Measurements from ENCODE around the gene PCDH10. TPM values are rescaled to one million over a fixed set of nuclear protein-coding genes. Genes with fewer than 3 reads are reported as not detected.

Gene PCDH10
- total RNA-seq, 6 experiments from 2014 or later = 0.05 to 0.20 (median 0.12) TPM; not detected in 3

DNA sequence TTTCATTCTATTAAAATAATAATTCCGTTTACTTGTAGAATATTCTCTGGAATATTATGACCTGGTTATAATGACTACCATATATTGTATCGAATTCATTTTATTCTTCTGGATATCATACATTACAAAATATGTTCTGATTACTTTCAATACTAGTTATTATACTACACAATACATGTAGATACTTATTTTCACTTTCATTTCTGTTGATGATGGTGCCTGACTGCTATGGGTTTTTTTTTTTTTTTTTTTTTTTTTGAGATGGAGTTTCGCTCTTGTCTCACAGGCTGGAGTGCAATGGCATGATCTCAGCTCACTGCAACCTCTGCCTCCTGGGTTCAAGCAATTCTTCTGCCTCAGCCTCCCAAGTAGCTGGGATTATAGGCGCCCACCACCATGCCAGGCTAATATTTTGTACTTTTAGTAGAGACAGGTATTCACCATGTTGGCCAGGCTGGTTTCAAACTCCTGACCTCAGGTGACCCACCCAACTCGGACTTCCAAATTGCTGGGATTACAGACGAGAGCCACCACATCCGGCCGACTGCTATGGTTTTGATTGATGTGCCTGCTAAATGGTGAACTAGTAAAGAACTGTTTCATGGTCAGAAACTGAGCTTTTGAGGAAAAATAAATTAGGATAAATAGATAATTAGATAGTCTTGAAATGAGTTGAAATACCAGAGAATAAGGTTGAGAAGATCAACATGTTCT is 39.5 kb downstream of the PCDH10 start:
- intact Hi-C loops (cut with DNase I) = no loop called here

DNA sequence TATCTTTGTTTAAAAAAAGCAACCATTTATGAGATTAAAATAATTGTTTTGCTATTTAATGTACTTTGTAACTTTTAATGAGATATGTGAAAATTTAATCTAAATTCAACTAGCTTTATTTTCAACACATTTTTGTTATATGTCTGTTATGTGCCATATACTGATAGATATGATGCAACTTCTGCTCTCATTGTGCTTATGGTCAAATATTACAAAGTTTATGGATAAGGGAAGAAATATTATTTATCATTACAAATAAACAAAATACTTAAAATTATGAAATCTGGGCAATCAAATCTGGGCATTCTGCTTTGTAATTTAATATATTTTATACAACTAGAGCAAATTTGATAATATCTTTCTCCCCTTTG is 40.0 kb downstream of the PCDH10 start:
- no peaks in the 10 kb centered on the region for H3K36me3 ChIP-seq
- H3K4me3 ChIP-seq = no peak overlapping the region
- H3K4me1 ChIP-seq = no peaks in the 10 kb centered on the region
- no peak for ATAC-seq
- no peak overlapping the region for H3K27ac ChIP-seq
- H3K9me3 ChIP-seq = no peaks in the 10 kb centered on the region
- intact Hi-C loops (cut with DNase I) = no loop called here
- no peak for TF ChIP-seq POLR2A (IDR thresholded peaks at IDR 0.05)
- TF ChIP-seq, protein P1, sequence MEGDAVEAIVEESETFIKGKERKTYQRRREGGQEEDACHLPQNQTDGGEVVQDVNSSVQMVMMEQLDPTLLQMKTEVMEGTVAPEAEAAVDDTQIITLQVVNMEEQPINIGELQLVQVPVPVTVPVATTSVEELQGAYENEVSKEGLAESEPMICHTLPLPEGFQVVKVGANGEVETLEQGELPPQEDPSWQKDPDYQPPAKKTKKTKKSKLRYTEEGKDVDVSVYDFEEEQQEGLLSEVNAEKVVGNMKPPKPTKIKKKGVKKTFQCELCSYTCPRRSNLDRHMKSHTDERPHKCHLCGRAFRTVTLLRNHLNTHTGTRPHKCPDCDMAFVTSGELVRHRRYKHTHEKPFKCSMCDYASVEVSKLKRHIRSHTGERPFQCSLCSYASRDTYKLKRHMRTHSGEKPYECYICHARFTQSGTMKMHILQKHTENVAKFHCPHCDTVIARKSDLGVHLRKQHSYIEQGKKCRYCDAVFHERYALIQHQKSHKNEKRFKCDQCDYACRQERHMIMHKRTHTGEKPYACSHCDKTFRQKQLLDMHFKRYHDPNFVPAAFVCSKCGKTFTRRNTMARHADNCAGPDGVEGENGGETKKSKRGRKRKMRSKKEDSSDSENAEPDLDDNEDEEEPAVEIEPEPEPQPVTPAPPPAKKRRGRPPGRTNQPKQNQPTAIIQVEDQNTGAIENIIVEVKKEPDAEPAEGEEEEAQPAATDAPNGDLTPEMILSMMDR (IDR thresholded peaks at IDR 0.05) = no peak
- H3K27me3 ChIP-seq = no peaks in the 10 kb centered on the region
- no peak for DNase-seq

More for the DNA sequence above, 39.5 kb downstream of the PCDH10 start:
- no peaks in the 10 kb centered on the region for H3K9me3 ChIP-seq
- ATAC-seq = no peak
- H3K4me3 ChIP-seq = no peak overlapping the region
- TF ChIP-seq POLR2A (IDR thresholded peaks at IDR 0.05) = no peak
- TF ChIP-seq, protein P1 (IDR thresholded peaks at IDR 0.05) = no peak
- no peaks in the 10 kb centered on the region for H3K4me1 ChIP-seq
- H3K27me3 ChIP-seq = no peaks in the 10 kb centered on the region
- H3K27ac ChIP-seq = no peak overlapping the region
- H3K36me3 ChIP-seq = no peaks in the 10 kb centered on the region
- WGBS (ENCODE audit: insufficient coverage, low coverage, low lambda C conversion rate, missing lambda C conversion rate) = 58% methylated on average over 7 of the region's 8 CpGs
- DNase-seq = no peak

DNA sequence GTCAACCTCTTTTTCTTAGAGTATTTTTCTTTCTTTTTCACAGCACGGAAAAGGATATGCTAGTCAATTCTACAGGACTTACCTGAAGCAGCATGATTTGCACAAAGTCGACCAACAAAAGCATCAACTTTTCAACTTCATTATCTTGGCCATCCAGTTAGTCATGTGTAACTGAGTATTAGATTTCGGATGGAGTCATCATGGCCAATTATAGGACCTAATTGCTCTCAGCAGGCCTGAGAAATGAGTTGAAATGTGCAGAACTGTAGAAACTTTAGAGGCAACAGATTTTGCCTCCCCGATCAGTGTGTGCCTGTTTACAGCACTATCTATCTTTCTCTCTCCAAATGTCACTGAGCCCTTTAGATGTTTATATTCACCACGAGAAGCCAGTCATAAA is 41.0 kb downstream of the PCDH10 start:
- 44% methylated on average over 5 of the region's 5 CpGs for WGBS (ENCODE audit: insufficient coverage, low coverage, low lambda C conversion rate, missing lambda C conversion rate)
- DNase-seq = no peak
- Histone ChIP-seq H3K9me3 (no peaks in the 10 kb centered on the region), H3K36me3 (no peaks in the 10 kb centered on the region), H3K4me1 (no peaks in the 10 kb centered on the region), H3K27me3 (no peaks in the 10 kb centered on the region), H3K4me3 (no peak overlapping the region), H3K27ac (no peak overlapping the region)
- no peak for ATAC-seq
- intact Hi-C loops (cut with DNase I) = no loop called here
- TF ChIP-seq, protein P1 (IDR thresholded peaks at IDR 0.05) = no peak
- no peak for TF ChIP-seq POLR2A (IDR thresholded peaks at IDR 0.05)

DNA sequence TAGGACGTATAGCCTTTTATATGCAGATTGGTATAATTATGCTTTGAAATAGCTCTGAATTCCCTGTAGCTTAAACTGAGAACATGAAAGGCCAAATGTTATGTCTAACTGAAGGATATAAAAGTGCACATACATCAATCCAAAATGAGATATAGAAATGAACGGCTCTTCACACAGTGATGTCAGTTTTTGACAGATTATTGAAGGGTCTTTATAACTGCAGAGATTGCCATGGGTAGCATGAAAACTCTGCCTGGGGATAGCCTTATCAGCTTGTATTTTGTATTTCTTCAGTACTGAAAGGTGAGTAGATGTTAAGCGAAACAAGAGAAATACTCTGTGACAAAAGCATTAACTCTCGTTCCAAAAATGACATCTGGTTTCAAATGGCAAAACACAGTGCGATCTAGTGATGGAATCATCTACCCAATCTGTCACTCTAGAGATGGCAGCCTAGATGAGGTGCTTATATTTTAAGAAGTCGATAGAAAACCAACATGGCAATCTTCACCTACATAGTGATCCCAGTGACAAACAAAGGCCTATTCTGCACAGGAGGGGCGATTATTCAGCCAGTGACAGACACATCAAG is 59.7 kb downstream of the PCDH10 start:
- intact Hi-C loops (cut with DNase I) = no loop called here
- H3K36me3 ChIP-seq = no peaks in the 10 kb centered on the region
- no peak for DNase-seq

More for the DNA sequence above, 59.7 kb downstream of the PCDH10 start:
- WGBS (ENCODE audit: insufficient coverage, low coverage, low lambda C conversion rate, missing lambda C conversion rate) = 50% methylated on average over 7 of the region's 7 CpGs
- no peak for TF ChIP-seq POLR2A (IDR thresholded peaks at IDR 0.05)
- TF ChIP-seq, protein P1 (IDR thresholded peaks at IDR 0.05) = no peak
- Histone ChIP-seq H3K4me1 (no peaks in the 10 kb centered on the region), H3K27me3 (no peaks in the 10 kb centered on the region), H3K27ac (no peak overlapping the region), H3K4me3 (no peak overlapping the region), H3K9me3 (no peaks in the 10 kb centered on the region)
- no peak for ATAC-seq

All from right lobe of liver (tissue), 6 donors.